GM23248 (cell line): ENCODE data around the gene CD22. TPM values are rescaled to one million over a fixed set of nuclear protein-coding genes. Genes with fewer than 3 reads are reported as not detected.
A peak's percentile ranks its signal among the peaks of the same experiment; 100 is the strongest.

ENCODE experiments used
- DNase-seq: peaks from one replicate; pipeline ENCODE4 v3.0.0-alpha.2; 2015
- H2AFZ ChIP-seq: fragments of 200-600 bp; sonication (generic); 2 replicates; pipeline ENCODE4 v1.6.1; 2016; ENCODE audit warnings: antibody characterized with exemption
- H3F3A ChIP-seq: fragments of 200-600 bp; sonication (generic); 2 replicates; pipeline ENCODE4 v1.6.1; 2016; ENCODE audit warnings: mild to moderate bottlenecking, antibody characterized with exemption, mixed run types; ENCODE audit not compliant: insufficient read depth
- H3K27ac ChIP-seq: fragments of 200-600 bp; sonication (generic); 2 replicates; pipeline ENCODE4 v1.5.1; 2016; ENCODE audit warnings: mild to moderate bottlenecking
- H3K27me3 ChIP-seq: fragments of 200-600 bp; sonication (generic); replicated peaks from 2 replicates; pipeline ENCODE4 v1.6.1; 2016; ENCODE audit warnings: mild to moderate bottlenecking; ENCODE audit not compliant: insufficient read depth
- H3K36me3 ChIP-seq: fragments of 200-600 bp; sonication (generic); 2 replicates; pipeline ENCODE4 v1.6.1; 2016; ENCODE audit warnings: low read depth, mild to moderate bottlenecking
- H3K4me1 ChIP-seq: fragments of 200-600 bp; sonication (generic); 2 replicates; pipeline ENCODE4 v1.6.1; 2016; ENCODE audit warnings: mild to moderate bottlenecking; ENCODE audit not compliant: insufficient read depth
- H3K4me2 ChIP-seq: fragments of 200-600 bp; sonication (generic); one replicate; pipeline ENCODE4 v1.6.1; 2016; ENCODE audit warnings: mild to moderate bottlenecking; ENCODE audit not compliant: unreplicated experiment
- H3K4me3 ChIP-seq: fragments of 200-600 bp; sonication (generic); 2 replicates; pipeline ENCODE4 v1.5.1; 2016; ENCODE audit warnings: mild to moderate bottlenecking
- H3K79me2 ChIP-seq: fragments of 200-600 bp; sonication (generic); 2 replicates; pipeline ENCODE4 v1.6.1; 2016; ENCODE audit warnings: mild to moderate bottlenecking; ENCODE audit not compliant: insufficient read depth
- H3K9ac ChIP-seq: fragments of 200-600 bp; sonication (generic); 2 replicates; pipeline ENCODE4 v1.6.1; 2016; ENCODE audit warnings: mild to moderate bottlenecking
- H3K9me2 ChIP-seq: fragments of 200-600 bp; sonication (generic); 2 replicates; pipeline ENCODE4 v1.6.1; 2016; ENCODE audit warnings: mixed run types, mild to moderate bottlenecking, moderate library complexity; ENCODE audit not compliant: insufficient read depth
- H3K9me3 ChIP-seq: fragments of 200-600 bp; sonication (generic); one replicate; pipeline ENCODE4 v1.6.1; 2017; ENCODE audit warnings: low read depth
- H4K20me1 ChIP-seq: fragments of 200-600 bp; sonication (generic); 2 replicates; pipeline ENCODE4 v1.6.0; 2016; ENCODE audit not compliant: insufficient read depth
- EZH2 ChIP-seq: fragments of 200-600 bp; sonication (generic); IDR thresholded peaks from 2 replicates; pipeline ENCODE4 v1.6.1; 2018; ENCODE audit warnings: antibody characterized with exemption, mild to moderate bottlenecking; ENCODE audit not compliant: insufficient read depth, poor library complexity, severe bottlenecking
- EZH2phosphoT487 ChIP-seq: fragments of 200-600 bp; sonication (generic); IDR thresholded peaks from 2 replicates; pipeline ENCODE4 v1.6.1; 2018; ENCODE audit warnings: antibody characterized with exemption, moderate library complexity, mild to moderate bottlenecking, low read depth; ENCODE audit not compliant: insufficient read depth
- WGBS, 2 experiments: methylation state at CpG; one replicate each; pipeline ENCODE4 v1.1.6; 2015 to 2017; ENCODE audit warnings: low lambda C conversion rate in 2 of 2, low coverage in 1 of 2; ENCODE audit errors: missing lambda C conversion rate in 2 of 2; 5-methylcytosine and 5-hydroxymethylcytosine counted together
- in situ Hi-C: fragments of 300-500 bp; cut with MboI; formaldehyde crosslinking; loops from 2 replicates; pipeline ENCODE4 v1.15.0; 2020
- polyA plus RNA-seq: library from polyadenylated mRNA; unstranded; fragments of >200 nt; fragmentation: Nextera tagmentation; extraction: Ambion mirVana; gene quantifications from 2 replicates; pipeline ENCODE4 v1.2.1, GENCODE V29; 2016
- total RNA-seq: library from RNA; depleted of rRNA; stranded (reverse); fragments of >200 nt; shearing (Covaris generic); gene quantifications from 2 replicates; pipeline ENCODE4 v1.2.3, GENCODE V29; 2014

CD22 gene
- total and polyA plus RNA-seq, 2 experiments from 2014 or later, result 0.28 TPM; not detected in 1

DNA sequence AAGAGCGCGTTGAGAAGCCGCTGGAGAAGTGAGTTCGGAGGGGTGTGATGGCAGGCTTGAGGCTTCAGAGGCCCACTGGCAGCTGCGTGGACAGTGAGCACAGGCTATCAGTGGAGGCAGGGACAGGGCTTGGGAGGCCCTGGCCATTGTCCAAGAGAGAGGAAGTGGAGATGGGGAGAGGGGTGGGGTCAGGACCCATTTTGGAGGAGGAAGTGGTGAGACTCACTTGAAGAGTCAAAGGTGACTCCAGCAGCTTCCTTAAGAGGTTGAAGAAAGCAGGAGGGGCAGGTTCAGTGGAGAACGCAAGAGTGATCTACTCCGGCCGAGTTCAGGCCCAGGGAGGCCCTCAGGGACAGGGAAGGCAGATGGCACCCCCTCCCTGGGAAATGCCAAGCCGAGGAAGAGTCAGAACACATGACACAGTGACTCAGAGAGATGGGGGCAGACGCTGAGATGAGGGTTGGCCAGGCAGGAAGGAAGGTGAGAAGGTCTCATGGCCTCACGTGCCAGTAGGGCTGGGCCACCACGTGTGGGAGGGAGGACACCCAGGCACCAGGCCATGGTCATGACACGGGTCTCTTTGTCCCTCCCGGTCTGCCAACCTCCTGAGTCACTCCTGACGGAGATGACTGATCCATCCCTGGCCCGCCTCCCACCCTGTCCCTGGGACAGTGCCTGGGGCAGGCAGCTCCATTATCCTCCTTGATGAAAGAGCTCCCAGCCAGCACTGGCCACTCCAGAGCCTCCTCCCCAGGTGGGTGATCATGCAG lies 10.1 kb upstream of the CD22 start:
- peak overlapping the region; percentile 12 for H3K4me2 ChIP-seq
- H3K36me3 ChIP-seq, result no peaks in the 10 kb centered on the region
- no peak for TF ChIP-seq EZH2phosphoT487
- TF ChIP-seq EZH2, result no peak
- peaks cover 4% of the 10 kb centered on the region; the same call in 1 of the 2 replicates for H3F3A ChIP-seq
- H3K4me1 ChIP-seq, result peaks cover 10% of the 10 kb centered on the region
- no peaks in the 10 kb centered on the region for H3K9me2 ChIP-seq
- H3K27me3 ChIP-seq, result no peaks in the 10 kb centered on the region
- peak; percentile 97 for DNase-seq
- 33 to 36% methylated on average over 16 of the region's 16 CpGs for WGBS, 2 experiments
- H3K79me2 ChIP-seq, result no peaks in the 10 kb centered on the region
- no peak overlapping the region for H3K4me3 ChIP-seq
- H3K9me3 ChIP-seq, result no peaks in the 10 kb centered on the region
- no peaks in the 10 kb centered on the region for H4K20me1 ChIP-seq
- peak overlapping the region; percentile 70 for H3K9ac ChIP-seq
- in situ Hi-C loops, result no loop called here
- H2AFZ ChIP-seq, result peak overlapping the region; percentile 35; the same call in 1 of the 2 replicates
- H3K27ac ChIP-seq, result peak overlapping the region; percentile 76

GRCh38 chr19:35320065-35320713 lies 8.8 kb upstream of the CD22 start:
- TF ChIP-seq EZH2, result no peak
- TF ChIP-seq EZH2phosphoT487, result no peak
- H3K27me3 ChIP-seq, result no peaks in the 10 kb centered on the region
- H3K9me3 ChIP-seq, result no peaks in the 10 kb centered on the region
- in situ Hi-C loops, result no loop called here
- H3K9me2 ChIP-seq, result no peaks in the 10 kb centered on the region
- 83% methylated on average over 12 of the region's 12 CpGs for WGBS, 2 experiments
- no peaks in the 10 kb centered on the region for H3K36me3 ChIP-seq
- H4K20me1 ChIP-seq, result no peaks in the 10 kb centered on the region
- no peak for DNase-seq
- H2AFZ ChIP-seq, result no peak overlapping the region
- H3F3A ChIP-seq, result peaks cover 4% of the 10 kb centered on the region; the same call in 1 of the 2 replicates
- peaks cover 10% of the 10 kb centered on the region for H3K4me1 ChIP-seq
- no peaks in the 10 kb centered on the region for H3K79me2 ChIP-seq
- H3K4me3 ChIP-seq, result no peak overlapping the region
- no peak overlapping the region for H3K4me2 ChIP-seq
- no peak overlapping the region for H3K9ac ChIP-seq
- no peak overlapping the region for H3K27ac ChIP-seq

GRCh38 chr19:35321291-35321690 lies 7.7 kb upstream of the CD22 start:
- Histone ChIP-seq H3K36me3 (no peaks in the 10 kb centered on the region), H3K4me3 (no peak overlapping the region), H3K4me2 (no peak overlapping the region), H3K27ac (no peak overlapping the region), H4K20me1 (no peaks in the 10 kb centered on the region), H3K9me3 (no peaks in the 10 kb centered on the region), H3K4me1 (peaks cover 10% of the 10 kb centered on the region), H3K9ac (no peak overlapping the region), H2AFZ (no peak overlapping the region), H3K27me3 (peaks cover 7% of the 10 kb centered on the region; the same call in 1 of the 2 replicates), H3K79me2 (no peaks in the 10 kb centered on the region), H3K9me2 (no peaks in the 10 kb centered on the region), H3F3A (peaks cover 4% of the 10 kb centered on the region; the same call in 1 of the 2 replicates)
- no peak for DNase-seq
- TF ChIP-seq EZH2 (no peak), EZH2phosphoT487 (no peak)
- in situ Hi-C loops, result no loop called here
- WGBS, 2 experiments, result 81 to 85% methylated on average over 2 of the region's 2 CpGs

GRCh38 chr19:35322014-35322413 lies 7.0 kb upstream of the CD22 start:
- Histone ChIP-seq H3K9ac (no peak overlapping the region), H3F3A (peaks cover 4% of the 10 kb centered on the region; the same call in 1 of the 2 replicates), H3K9me2 (no peaks in the 10 kb centered on the region), H3K79me2 (no peaks in the 10 kb centered on the region), H3K4me2 (no peak overlapping the region), H3K27ac (no peak overlapping the region), H2AFZ (no peak overlapping the region), H3K4me1 (peaks cover 10% of the 10 kb centered on the region), H3K4me3 (no peak overlapping the region), H3K9me3 (no peaks in the 10 kb centered on the region), H3K27me3 (peaks cover 10% of the 10 kb centered on the region; the same call in 1 of the 2 replicates), H4K20me1 (no peaks in the 10 kb centered on the region), H3K36me3 (no peaks in the 10 kb centered on the region)
- no peak for DNase-seq
- WGBS, 2 experiments, result 93 to 95% methylated on average over 9 of the region's 9 CpGs
- TF ChIP-seq EZH2phosphoT487, result no peak
- no peak for TF ChIP-seq EZH2
- in situ Hi-C loops, result no loop called here
